ENCODE data around the gene GLYAT. TPM values are rescaled to one million over a fixed set of nuclear protein-coding genes. Genes with fewer than 3 reads are reported as not detected.

The GLYAT gene
- not detected for total RNA-seq

DNA sequence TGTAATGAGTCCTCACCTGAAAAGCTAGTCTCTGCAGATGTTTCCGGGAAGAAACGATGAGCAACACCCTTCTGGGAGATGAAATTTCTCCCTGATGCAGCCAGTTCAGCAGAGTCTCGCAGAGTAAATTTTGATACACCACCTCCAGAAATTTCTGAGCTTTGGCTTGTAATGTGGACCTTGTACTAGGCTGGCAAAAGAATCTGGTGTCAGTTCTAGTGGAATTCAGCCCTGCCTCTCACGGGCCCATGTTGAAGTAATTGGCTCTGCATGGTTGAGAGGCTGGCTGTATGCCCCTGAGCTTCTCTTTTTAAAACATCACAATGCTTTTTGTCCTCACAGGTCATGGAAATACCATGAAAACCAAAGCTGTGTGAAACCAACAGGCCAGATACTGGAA, at the start of gene GLYAT:
GLYAT (minus strand) TSS at position 125 of the 400 bp plus-strand sequence. CDS start 7,447 bp downstream, outside the sequence.

Other genes starting within 250 kb of the GLYAT start
- gene OR5B21, start 223.8 kb downstream of the GLYAT start, total RNA-seq = under 1 TPM; 0.26 to 0.30 TPM
- 100 to 1,000 TPM; 131 to 137 TPM for gene LPXN, start 156.1 kb downstream of the GLYAT start, total RNA-seq
- 10 to 100 TPM; 44.8 to 46.7 TPM for gene ZFP91, start 152.9 kb downstream of the GLYAT start, total RNA-seq
- gene CNTF, start 109.3 kb downstream of the GLYAT start, total RNA-seq = 1 to 10 TPM; 3.0 to 3.7 TPM
- gene GLYATL2, start 112.8 kb upstream of the GLYAT start, total RNA-seq = not detected
- not detected for gene GLYATL1, start 207.5 kb upstream of the GLYAT start, total RNA-seq

All from activated naive CD4-positive, alpha-beta T cell treated with anti-CD3 and anti-CD28 coated beads, Interleukin-2, amount 10 ng/mL, durations not matched to agents 5 hours and 36 hours (primary cell).